ENCODE results near the gene CNTNAP2. TPM values are rescaled to one million over a fixed set of nuclear protein-coding genes. Genes with fewer than 3 reads are reported as not detected.

The CNTNAP2 gene
- total RNA-seq, 1 donor: 0.54 TPM

DNA sequence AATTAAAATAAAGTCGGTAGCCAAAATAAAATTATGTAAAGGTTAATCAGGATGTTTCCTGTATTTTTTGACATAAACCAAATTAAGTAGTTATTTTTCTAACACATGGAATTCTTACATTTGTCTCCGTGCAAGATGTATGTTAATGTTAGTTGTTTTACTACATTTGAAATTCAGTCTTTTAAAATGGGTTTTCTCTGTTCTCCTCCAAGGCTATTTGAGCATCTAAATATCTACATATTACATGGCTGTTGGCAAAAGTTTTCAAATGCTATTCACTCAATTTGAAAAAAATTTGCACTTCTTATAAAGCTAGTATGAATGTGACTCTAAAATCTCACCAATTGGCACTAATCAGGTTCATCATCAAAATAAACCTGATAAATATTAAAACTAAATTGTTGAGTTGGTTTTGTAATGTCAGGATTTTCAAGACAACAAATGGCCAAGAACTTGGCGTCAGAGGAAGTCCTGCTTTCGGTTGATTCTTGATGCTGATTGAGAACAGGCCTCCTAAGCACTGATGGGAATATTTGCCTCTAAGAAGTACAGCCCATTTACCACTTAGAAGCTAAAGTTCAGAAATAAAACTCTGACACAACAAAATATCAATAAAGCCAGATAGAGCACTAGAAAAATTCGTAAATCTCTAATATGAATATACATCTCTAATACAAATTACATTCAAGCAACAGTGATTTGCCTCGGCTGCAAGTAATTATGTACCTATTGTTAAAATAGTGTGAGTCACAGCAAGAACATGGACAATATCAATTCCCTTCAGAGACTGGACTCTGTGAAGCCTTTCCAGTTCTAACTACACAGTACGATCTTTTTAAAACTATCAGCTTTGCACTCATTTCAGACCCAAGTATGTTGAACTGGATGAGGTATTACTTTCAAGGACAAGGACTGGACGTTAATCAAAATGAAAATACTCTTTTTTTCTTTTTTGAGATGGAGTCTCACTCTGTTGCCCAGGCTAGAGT is 1740.8 kb downstream of the CNTNAP2 start:
- no peak for DNase-seq (ENCODE audit: low read depth in 2 of 3, low spot score in 2 of 3)

DNA sequence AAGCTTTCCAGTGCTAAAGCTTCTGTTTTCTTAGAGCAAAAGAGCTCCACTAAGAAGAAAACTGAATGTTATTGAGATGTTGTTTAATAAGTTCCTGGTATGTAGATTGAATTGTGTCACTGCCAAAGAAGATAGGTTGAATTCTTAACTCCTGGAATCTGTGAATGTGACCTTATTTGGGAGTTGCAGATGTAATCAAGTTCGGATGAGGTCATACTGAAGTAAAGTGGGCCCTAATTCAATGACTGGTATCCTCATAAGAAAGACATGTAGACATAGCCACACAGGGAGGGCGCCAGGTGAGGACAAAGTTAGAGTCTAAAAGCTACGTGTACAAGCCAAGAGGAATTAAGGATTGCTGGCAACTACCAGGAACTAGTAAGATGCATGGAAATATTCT is 1741.8 kb downstream of the CNTNAP2 start:
- DNase-seq (ENCODE audit: low read depth in 2 of 3, low spot score in 2 of 3): no peak

DNA sequence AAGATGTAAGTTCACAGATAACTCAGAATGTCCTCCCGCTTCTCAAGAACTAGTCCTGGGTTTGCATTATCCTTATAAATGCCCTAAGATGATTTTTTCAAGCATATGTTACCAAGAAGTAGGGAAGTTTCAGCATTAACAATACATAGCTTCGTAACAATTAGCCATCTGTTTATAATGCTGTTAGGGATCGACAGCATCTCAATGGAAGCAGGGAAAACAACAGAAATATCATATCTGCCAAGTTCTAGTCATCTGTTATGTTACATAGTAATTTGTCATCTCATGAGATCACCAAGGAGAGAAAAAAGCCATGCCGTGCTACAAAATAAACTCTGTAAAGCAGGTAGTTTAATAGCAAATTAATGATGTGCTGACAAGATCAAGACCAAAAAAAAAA is 1742.4 kb downstream of the CNTNAP2 start:
- DNase-seq (ENCODE audit: low read depth in 2 of 3, low spot score in 2 of 3): no peak

DNA sequence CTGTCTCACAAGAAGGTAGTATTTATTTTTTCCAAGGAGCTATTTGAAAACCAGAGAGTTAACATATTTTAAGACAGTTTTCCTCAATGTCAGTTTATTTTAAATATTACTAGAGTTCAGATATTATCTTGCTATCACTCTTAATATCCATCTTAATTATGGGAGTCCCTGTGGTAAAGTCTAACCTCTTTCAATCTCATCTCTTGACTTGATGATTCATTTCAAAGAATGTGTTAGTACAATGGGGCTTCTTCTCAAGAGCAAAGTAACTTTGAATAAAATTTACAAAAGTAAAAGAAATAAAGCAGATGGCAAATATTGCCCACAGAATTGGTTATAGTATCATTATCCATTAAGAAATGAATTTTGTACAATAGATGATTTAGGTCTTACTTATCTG is 1742.9 kb downstream of the CNTNAP2 start:
- DNase-seq (ENCODE audit: low read depth in 2 of 3, low spot score in 2 of 3): no peak

DNA sequence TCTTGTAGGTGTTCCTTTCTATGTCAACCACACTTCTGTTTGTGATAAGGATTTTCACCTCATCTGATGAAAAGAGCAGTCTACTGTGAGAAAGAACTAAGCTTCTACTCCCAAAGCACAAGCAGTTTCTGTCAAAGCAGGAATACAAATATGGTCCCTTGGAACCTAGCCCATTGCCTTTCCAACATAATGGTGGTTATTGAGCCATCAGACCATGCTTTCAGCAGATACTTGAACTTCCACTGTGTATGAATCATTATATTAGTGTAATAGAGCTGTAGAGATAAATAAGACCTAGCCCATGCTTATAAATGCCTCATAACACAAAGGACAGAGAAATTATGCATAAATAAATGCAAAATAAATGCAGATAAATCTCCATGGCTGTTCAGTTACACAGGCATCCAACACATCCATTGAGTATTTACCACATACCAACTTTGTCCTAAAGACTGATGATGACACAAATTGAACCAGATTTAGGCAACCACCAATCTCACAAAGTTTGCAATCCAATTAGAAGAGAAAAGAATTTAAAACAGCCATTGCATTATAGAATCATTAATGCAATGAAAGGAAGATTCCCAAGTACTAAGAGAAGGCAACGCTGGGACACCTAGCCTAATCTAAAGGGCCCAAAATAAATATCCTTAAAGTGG is 1744.6 kb downstream of the CNTNAP2 start:
- no peak for DNase-seq (ENCODE audit: low read depth in 2 of 3, low spot score in 2 of 3)

DNA sequence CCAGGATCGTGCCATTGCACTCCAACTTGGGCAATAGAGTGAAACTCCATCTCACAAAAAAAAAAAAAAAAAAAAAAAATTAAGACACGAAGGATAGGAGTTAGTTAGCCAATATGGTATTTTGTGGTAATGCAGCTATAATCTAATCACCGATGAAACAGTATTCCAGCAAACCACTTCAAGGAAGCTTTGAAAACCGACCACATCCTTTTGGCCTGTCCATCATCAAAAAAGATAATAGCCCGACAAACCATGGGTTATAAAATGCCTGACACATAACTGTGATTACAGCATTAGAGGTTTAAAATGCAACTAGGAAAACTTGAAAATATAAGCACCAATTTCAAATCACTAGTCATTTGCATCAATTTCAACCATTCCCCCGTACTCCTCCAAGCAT is 1745.3 kb downstream of the CNTNAP2 start:
- no peak for DNase-seq (ENCODE audit: low read depth in 2 of 3, low spot score in 2 of 3)

DNA sequence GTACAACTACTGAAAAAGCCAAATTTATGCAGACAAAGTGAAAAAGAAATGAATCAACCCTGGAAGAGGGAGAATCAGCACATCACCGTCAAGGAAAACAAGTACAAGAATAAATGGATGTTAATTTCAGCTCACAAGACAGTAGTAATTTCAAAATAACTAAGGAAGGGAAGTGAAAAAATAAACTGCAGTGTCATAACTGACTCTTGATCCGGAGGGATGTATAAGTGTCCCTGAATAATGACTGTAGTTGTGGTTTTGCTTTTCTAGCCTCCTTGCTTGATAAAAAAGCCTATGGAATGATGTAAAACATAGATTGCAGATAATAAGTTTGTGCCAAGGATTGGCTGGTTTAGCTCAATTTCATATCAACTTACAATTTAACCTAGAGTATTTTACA is 1752.9 kb downstream of the CNTNAP2 start:
- DNase-seq (ENCODE audit: low read depth in 2 of 3, low spot score in 2 of 3): peak in 1 of 3 donors; percentile 2

DNA sequence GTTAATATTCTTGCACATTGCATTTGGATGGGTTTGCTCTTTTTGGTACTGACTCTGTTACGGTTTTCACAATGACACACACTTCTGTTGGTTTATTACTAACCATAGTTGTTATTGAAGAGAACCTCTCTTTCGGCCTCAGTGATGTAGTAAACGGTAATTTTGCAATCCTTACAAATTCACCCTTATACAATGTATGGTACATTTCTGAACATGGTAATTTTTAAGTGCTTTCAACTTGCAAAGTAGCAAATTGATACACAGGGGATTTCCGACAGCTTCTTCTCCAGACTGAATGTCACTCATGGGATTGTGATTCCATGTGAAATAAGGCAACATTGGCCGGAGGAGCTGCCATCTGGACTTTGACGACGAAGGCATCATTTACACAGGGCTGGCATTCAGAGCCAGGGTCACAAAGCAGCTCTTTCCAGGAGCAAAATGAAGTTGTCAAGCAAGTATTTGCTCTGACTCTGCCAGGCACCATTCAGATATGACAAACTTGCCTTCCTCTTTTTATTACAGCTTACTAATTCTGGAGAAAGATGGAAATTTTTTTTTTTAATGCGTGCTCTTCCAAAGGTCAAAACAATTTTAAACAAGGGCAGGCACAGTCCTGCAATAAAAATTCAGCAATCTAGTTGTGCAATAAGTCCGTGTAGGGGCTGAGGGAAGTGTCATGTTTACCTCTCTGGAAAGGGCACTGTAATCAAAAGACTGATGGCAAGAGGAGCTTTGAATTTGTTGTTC is 1762.5 kb downstream of the CNTNAP2 start:
- DNase-seq (ENCODE audit: low read depth in 2 of 3, low spot score in 2 of 3): no peak

DNA sequence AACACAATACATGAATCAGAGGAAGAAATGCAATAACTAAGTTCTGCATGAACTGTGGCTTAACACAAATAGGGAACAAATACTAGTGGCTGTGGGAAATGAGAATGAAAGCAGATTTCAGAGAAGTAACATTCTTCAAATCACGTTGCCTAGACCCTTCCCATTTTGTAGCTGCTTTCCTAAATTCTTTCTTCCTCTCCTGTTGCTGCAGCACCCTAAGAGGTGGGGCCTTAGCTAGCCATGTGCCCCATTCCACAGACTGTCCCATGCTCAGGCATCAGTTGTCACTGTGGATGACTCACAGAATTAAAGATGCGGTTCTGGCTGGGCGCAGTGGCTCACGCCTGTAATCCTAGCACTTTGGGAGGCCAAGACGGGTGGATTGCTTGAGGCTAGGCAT is 1769.3 kb downstream of the CNTNAP2 start:
- no peak for DNase-seq (ENCODE audit: low read depth in 2 of 3, low spot score in 2 of 3)

DNA sequence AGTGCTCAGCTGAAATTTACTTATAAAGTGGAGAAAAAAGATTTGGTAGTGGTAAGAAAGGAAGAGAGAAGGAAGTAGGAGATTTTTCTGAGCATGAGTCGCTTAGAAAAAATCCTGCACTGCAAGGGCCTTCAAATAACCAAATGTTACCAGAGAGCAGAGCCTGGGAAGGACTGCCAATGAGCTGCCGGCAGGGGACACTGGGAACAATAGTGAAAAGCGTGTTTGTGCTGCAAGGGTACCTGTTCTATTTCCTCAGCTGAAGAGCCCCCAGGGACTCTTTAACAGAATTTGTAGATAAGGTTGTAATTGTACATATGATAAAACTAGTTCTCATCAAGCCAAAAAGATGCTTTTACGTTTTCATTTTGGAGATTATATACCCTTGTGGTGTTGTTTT is 1777.7 kb downstream of the CNTNAP2 start:
- no peak for DNase-seq (ENCODE audit: low read depth in 2 of 3, low spot score in 2 of 3)

DNA sequence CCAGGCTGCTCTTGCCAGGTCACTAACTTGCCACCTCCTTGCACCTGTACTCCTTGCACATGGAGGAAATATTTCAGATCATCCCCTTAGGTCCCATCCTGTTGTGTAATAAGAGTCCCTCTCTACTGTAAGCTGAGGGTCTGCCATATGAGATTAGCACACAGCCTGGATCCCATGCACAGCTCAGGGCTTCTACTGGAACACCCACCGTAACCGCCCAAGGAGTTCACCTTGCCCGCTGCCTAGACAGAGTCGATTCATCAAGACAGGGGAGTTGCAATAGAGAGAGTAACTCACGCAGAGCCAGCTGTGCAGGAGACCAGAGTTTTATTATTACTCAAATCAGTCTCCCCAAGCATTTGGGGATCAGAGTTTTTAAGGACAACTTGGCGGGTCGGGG is 1779.5 kb downstream of the CNTNAP2 start:
- no peak for DNase-seq (ENCODE audit: low read depth in 2 of 3, low spot score in 2 of 3)

DNA sequence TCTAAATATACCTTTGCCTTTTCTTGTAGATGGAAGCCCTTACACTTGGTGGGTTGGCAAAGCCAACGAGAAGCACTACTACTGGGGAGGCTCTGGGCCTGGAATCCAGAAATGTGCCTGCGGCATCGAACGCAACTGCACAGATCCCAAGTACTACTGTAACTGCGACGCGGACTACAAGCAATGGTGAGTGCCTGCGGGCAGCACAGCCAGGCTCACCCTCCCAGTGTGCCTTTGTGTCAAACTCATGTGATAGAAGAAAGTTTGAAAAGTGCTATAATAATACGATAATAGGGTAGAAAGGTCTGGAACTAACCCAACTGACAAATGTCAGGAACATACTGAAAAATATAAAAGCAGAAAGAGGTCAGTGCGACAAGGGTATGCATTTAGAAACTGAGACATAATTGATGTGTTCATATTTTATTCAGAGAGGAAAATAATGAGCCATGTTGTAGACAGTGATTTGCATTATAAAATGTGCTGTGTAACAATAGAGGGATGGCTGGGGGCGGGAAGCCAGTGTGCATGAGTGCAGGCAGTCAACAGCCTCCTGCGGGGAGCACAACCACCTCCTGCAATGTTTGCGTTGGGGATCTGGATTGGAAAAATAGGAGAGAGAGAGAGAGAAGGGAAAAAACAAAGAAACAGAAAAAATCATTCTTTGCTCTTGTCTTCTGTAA is 1787.1 kb downstream of the CNTNAP2 start:
- no peak for DNase-seq (ENCODE audit: low read depth in 2 of 3, low spot score in 2 of 3)

DNA sequence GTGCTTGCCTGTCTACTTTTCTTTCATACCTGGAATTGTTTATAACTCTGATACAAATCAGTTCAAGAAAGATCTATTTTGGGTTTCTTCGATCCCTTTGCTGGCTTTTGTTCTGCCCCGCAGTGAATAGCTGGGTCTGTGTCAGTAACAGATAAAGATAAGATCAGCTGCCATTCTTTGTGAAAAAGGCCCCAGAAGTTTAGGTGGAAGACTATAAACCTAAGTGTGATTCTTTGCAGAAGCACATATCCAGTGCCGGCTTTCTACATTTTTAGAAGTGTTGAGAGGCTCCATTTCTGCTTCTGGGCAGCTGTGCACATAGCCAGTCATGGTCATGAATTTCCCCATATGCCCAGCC is 1787.6 kb downstream of the CNTNAP2 start:
- no peak for DNase-seq (ENCODE audit: low read depth in 2 of 3, low spot score in 2 of 3)

DNA sequence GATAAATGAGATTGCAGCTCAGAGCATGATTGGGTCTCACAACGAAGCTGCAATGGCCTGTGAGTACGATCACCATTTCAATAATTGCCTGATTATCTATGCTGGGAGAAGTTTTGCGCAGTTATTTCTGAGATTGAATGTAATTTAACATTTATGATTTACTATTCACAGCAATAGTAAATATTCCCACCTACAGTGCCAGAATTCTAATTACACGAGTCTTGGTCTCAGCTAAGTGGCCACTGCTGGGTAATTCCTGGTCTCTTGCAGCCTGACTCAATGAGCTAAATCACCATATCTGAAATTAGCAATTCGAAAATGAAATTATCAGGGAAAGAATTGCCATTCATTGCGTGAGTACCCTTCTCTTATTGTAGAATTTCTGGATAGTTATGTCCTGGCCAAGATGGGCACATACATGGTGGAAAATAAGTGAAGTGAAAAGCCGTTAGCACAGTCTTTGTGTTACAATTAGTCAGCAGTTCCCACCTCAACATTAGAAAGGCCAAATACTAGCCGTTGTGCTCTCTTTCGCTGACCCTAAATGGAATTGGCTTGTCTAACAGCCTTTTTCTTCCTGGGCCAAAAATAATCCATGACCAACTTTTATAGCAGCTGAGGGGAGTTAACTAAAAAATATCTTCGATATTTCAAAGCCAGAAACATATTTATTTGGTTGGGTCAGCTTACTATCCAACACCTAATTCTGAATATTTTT is 1793.0 kb downstream of the CNTNAP2 start:
- no peak for DNase-seq (ENCODE audit: low read depth in 2 of 3, low spot score in 2 of 3)

DNA sequence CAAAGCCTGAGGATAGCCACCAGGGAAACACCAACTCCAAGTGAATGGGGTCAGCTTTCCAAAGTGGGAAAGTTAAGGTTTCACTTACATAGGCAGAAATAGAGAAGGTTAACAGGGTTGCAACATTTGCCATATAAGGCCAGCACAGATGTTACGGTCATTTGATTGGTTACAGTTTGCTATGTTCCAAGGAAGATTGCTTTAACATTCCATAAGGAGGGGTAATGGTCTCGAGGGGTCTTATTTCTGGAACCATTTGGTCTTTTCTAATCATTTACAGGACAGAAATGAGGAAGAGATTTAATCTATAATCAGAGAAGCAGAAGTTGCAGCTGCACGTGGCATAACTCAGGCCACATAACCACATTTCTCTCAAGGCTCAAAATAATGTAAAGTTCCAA is 1794.6 kb downstream of the CNTNAP2 start:
- peak in 2 of 3 donors; percentile 19 to 72 for DNase-seq (ENCODE audit: low read depth in 2 of 3, low spot score in 2 of 3)

DNA sequence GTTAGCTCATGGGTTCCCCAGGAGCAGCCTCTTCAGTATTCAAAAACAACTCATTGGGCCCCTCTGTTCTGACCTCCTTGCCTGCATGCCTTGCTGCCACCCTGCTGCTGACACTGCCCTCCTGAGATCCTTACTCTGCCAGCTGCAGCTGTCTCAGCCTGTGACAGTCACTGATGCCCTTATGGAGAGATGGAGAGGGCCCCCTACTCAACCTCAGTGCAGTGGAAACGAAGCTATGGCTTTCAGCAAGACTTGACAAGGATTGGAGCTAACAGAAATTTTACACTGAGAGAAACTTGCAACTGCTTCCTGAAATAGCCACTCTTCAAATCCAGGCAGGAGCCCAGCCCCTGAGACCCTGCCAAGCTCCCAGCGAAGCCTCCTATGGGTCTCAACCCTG is 1795.7 kb downstream of the CNTNAP2 start:
- no peak for DNase-seq (ENCODE audit: low read depth in 2 of 3, low spot score in 2 of 3)

DNA sequence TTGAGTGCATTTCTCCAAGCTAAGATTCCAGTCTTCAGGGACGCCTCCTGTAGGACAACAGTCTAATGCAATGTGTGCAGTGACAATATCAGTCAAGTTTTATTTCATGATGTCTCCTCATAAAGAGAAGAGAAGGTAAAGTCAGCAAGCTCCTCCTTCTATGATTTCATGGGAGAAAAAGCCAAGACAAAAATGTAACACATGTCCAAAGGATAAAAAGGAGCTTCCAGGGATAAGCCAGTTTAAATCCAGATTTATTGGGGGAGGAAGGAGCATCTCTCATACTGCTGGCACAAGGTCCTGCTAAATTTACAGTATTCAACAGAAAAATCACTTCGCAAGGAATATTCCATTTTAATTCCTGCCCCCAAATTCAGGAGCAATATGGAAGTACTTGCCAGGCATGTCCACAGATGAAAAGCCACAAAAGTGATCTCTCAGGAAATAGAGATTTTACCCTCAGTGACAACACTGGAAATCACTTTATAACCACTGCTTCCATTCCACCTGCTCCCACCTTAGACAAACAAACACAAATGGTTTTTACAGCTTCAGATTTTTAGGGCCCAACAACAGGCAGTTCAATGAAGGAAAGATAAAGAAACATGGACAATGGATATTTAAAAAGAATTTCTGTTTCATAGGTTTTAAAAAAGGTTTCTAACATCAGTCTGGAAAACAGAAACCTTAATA is 1796.5 kb downstream of the CNTNAP2 start:
- DNase-seq (ENCODE audit: low read depth in 2 of 3, low spot score in 2 of 3): no peak

DNA sequence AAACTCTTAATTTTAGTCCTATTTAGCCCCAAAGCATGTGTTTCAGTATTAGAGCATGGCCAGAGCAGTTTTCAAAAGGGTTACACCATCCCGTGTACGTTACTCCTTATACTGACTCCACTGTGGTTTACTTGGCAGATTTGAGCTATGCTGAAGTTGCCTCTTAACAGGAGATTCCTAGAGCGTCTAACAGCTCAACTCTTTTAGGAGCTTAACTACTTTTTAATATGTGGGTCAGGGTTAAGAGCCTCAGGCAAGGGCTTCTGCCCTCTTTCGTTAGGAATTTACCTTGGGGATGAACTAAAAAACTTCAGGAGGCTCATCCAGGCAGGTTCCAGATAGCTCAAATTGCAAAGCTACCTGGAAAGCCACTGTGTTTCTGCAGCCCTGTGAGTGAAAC is 1799.2 kb downstream of the CNTNAP2 start:
- no peak for DNase-seq (ENCODE audit: low read depth in 2 of 3, low spot score in 2 of 3)

DNA sequence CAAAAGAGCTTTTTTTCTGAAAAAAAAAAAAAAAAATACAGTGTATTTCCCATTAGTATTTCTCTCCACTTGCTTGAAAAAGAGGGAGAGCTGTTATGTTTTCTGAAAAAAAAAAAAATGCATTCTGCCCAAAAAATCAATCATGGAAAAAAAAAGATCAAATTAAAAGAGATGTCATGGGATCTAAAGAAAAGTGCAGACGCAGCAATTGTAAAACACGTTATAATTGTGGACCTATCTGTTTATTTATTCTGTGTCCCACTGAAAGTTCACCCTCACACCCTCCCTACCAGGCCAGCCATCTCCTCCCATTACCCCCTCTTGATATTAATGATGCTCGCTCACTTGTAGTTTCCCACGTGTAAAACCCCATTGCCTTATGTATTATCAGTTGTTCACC is 1800.0 kb downstream of the CNTNAP2 start:
- DNase-seq (ENCODE audit: low read depth in 2 of 3, low spot score in 2 of 3): no peak

DNA sequence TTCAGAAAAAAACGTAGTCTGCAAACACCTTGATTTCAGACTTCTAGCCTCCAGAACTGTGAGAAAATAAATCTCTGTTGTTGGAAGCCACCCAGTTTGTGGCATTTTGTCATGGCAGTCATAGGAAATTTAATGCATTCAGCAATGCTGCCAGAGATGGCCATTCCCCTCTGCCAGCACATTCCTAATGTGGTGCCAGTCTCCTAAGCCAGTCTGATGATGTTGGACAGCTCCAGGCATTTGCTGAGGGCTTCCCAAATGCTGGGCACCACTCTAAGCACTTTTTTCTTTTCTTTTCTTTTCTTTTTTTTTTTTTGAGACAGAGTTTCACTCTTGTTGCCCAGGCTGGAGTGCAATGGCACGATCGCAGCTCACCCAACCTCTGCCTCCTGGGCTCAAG is 1807.2 kb downstream of the CNTNAP2 start:
- DNase-seq (ENCODE audit: low read depth in 2 of 3, low spot score in 2 of 3): no peak

Measured in hematopoietic multipotent progenitor cell (in vitro differentiated cells).